22Rv1 (cell line): ENCODE data around the gene SLC6A9.

Experiments
- ZFX ChIP-seq: fragments of 450-650 bp; IDR thresholded peaks from 2 replicates; pipeline ENCODE4 v1.6.1; 2017; ENCODE audit warnings: antibody characterized with exemption, borderline replicate concordance
- TF ChIP-seq, protein P1 (sequence below): fragments of 450-650 bp; IDR thresholded peaks from 2 replicates; pipeline ENCODE4 v1.5.1; 2017; ENCODE audit warnings: mild to moderate bottlenecking

DNA sequence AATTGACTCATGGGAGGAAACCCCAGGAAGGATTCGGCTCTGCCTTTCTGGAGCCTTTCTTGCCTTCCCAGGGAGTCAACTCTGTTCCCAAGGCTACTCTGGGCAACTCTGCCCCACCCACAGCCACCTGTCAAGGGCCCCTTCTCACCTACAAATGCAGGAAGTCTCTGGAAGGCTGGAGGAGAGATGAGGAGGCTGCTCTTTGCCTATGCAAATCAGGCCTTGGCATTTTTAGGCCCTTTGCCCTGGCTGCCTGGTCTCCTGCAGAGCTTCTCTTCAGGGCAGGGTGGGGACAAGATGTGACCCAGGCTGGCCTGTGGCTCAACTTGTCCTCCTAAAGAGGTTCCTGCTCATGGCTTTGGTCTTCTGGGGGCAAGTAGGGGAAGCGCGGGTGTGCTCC, 5.4 kb downstream of the SLC6A9 start:
- TF ChIP-seq, protein P1, sequence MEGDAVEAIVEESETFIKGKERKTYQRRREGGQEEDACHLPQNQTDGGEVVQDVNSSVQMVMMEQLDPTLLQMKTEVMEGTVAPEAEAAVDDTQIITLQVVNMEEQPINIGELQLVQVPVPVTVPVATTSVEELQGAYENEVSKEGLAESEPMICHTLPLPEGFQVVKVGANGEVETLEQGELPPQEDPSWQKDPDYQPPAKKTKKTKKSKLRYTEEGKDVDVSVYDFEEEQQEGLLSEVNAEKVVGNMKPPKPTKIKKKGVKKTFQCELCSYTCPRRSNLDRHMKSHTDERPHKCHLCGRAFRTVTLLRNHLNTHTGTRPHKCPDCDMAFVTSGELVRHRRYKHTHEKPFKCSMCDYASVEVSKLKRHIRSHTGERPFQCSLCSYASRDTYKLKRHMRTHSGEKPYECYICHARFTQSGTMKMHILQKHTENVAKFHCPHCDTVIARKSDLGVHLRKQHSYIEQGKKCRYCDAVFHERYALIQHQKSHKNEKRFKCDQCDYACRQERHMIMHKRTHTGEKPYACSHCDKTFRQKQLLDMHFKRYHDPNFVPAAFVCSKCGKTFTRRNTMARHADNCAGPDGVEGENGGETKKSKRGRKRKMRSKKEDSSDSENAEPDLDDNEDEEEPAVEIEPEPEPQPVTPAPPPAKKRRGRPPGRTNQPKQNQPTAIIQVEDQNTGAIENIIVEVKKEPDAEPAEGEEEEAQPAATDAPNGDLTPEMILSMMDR = no peak
- TF ChIP-seq ZFX = no peak
